Tibial nerve (tissue), 4 donors: Measurements from ENCODE around the gene TWNK.

Experiments
- EP300 ChIP-seq, 2 donors: sonication (generic); formaldehyde crosslinking; IDR thresholded peaks; one replicate each; pipeline ENCODE4 v1.6.1; 2017; ENCODE audit warnings: antibody characterized with exemption in 2 of 2, mild to moderate bottlenecking in 1 of 2
- POLR2A ChIP-seq, 2 donors: fragments of 450-650 bp; IDR thresholded peaks; one replicate each; pipeline ENCODE4 v1.6.1; 2017; ENCODE audit warnings: antibody characterized with exemption in 2 of 2, mild to moderate bottlenecking in 2 of 2, moderate library complexity in 2 of 2
- TF ChIP-seq, protein P1 (sequence below), 5 experiments: fragments of 200-600 bp in 3 of 5; fragments of 450-650 bp in 2 of 5; sonication (generic) in 3 of 5; IDR thresholded peaks; one replicate each; pipeline ENCODE4 v1.5.1; 2016 to 2019; ENCODE audit warnings: antibody characterized with exemption in 5 of 5, mild to moderate bottlenecking in 3 of 5, moderate library complexity in 2 of 5

DNA sequence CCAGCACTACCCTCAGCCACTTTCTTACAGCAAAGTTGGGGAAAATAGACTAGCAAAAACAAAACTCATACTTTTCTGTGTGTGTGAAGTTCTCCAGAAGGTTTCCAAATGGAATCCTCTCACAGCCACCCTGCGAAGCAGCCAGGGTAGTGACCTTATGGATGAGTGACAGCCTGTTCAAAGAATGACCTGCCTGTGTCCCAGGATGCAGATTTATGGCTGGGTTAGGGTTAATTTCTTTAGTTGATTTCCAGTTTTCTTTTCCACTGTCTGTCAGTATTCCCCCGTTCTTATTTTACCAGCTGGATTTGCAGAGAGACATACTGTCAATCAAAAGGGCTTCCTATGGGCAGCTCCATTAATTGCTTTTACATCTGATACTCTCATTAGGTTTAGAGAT is 20.5 kb upstream of the TWNK start:
- TF ChIP-seq, protein P1, sequence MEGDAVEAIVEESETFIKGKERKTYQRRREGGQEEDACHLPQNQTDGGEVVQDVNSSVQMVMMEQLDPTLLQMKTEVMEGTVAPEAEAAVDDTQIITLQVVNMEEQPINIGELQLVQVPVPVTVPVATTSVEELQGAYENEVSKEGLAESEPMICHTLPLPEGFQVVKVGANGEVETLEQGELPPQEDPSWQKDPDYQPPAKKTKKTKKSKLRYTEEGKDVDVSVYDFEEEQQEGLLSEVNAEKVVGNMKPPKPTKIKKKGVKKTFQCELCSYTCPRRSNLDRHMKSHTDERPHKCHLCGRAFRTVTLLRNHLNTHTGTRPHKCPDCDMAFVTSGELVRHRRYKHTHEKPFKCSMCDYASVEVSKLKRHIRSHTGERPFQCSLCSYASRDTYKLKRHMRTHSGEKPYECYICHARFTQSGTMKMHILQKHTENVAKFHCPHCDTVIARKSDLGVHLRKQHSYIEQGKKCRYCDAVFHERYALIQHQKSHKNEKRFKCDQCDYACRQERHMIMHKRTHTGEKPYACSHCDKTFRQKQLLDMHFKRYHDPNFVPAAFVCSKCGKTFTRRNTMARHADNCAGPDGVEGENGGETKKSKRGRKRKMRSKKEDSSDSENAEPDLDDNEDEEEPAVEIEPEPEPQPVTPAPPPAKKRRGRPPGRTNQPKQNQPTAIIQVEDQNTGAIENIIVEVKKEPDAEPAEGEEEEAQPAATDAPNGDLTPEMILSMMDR (IDR thresholded peaks at IDR 0.05), result no peak
- no peak for TF ChIP-seq EP300 (IDR thresholded peaks at IDR 0.05)
- TF ChIP-seq POLR2A (IDR thresholded peaks at IDR 0.05), result no peak
